GM13977 (cell line): Measurements from ENCODE around the gene DACH1.

ENCODE experiments used
- DNase-seq: peaks from one replicate; pipeline ENCODE4 v3.0.0; 2012; ENCODE audit warnings: low spot score
- in situ Hi-C: fragments of 300-500 bp; cut with MboI; formaldehyde crosslinking; loops from one replicate; pipeline ENCODE4 v1.12.0; 2022; ENCODE audit warnings: low sequenced_read_pairs, low pct_unique_long_range_greater_than_20kb, mixed read lengths, inconsistent platforms; ENCODE audit not compliant: unreplicated experiment
- TF ChIP-seq, protein P1 (sequence below): IDR thresholded peaks from 2 replicates; pipeline ENCODE4 v1.5.1; 2012; ENCODE audit warnings: mild to moderate bottlenecking, control low read depth; ENCODE audit not compliant: insufficient read depth; ENCODE audit errors: extremely low read depth, missing control alignments

Gene DACH1

DNA sequence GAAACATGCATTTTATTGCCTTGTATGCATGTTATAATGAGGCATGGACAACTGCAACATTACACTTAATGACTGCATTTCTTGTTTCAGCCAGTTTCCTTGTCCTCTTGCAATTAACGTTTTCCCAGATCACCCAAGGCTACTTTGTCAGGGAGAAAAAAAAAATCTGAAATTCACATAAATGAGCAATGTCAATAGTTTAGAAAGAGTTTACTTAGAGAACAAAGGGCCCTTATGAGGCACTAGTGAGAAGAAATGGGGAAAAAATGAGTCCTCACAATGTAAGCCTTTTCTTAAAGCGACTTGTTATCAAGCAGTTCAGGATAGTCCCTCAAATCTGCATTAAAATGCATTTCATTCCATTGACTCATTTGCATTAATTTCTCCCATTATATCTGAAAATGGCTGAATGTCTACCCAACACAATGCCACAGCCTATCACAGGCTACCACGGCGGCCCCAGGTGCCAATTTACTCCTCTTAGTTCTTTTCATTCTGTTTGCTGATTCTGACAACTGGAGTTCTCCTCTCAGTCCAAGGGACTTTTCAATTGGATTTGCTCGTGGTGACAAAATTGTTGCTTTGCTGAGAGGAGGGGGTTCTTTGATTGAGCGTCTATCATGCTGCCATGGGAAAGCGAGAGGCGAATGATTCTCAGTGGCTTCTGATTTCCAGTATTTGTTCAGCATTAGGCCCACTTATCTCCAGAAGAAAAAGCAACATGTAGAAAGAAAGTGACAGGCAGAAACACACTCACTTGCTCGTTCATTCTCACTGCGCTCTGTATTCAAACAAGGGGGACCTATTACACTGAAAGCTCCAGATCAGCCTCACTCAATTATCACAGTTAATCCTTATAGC lies 107.1 kb downstream of the DACH1 start:
- TF ChIP-seq, protein P1, sequence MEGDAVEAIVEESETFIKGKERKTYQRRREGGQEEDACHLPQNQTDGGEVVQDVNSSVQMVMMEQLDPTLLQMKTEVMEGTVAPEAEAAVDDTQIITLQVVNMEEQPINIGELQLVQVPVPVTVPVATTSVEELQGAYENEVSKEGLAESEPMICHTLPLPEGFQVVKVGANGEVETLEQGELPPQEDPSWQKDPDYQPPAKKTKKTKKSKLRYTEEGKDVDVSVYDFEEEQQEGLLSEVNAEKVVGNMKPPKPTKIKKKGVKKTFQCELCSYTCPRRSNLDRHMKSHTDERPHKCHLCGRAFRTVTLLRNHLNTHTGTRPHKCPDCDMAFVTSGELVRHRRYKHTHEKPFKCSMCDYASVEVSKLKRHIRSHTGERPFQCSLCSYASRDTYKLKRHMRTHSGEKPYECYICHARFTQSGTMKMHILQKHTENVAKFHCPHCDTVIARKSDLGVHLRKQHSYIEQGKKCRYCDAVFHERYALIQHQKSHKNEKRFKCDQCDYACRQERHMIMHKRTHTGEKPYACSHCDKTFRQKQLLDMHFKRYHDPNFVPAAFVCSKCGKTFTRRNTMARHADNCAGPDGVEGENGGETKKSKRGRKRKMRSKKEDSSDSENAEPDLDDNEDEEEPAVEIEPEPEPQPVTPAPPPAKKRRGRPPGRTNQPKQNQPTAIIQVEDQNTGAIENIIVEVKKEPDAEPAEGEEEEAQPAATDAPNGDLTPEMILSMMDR, result no peak
- no peak for DNase-seq
- in situ Hi-C loops, result no loop called here

DNA sequence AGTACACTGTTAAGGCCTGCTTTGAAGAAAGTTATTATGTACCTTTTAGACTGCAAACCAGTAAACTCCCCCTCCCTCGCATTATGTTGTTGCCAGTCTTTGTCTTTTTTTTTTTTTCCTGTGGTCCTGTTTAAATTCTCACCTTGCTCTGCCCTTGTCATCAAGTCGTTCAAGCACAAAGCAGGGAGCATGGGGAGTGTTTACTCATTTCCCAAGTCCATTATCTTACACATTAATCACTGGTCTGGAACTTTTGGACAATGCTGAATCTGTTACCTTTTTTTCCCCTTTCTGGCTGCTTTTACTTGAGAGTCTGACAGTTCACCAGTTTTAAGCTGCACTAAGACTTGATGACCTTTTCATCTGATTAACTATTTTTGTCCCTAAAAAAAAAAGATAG lies 108.2 kb downstream of the DACH1 start:
- TF ChIP-seq, protein P1, result no peak
- no peak for DNase-seq
- in situ Hi-C loops, result no loop called here

DNA sequence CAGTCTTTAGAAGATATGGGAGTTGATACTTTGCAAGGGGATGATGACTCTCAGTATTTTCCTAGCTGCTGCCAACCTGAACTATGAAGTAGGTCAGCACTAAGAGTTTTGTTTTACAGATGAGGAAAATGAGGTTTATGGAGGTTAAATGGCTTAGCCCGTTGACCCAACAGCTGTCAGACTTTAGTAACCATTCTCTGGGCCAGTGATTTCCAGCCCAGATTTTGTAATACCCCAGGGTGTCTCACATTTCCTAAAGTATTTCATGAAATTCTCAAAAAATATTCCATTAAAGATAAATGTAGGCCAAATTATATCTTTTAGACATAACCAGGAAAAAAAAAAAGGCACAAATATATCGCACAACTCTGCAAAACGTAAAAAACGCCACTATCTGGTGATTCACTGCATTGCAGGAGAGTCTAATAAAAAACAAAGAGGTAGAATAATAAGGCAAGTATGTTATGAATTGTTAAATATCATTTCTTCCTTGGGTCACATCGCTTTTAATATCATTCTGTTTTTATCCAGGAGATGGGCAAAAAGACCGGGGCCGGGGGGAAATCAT lies 112.5 kb downstream of the DACH1 start:
- no peak for DNase-seq
- in situ Hi-C loops, result no loop called here
- TF ChIP-seq, protein P1, result no peak

DNA sequence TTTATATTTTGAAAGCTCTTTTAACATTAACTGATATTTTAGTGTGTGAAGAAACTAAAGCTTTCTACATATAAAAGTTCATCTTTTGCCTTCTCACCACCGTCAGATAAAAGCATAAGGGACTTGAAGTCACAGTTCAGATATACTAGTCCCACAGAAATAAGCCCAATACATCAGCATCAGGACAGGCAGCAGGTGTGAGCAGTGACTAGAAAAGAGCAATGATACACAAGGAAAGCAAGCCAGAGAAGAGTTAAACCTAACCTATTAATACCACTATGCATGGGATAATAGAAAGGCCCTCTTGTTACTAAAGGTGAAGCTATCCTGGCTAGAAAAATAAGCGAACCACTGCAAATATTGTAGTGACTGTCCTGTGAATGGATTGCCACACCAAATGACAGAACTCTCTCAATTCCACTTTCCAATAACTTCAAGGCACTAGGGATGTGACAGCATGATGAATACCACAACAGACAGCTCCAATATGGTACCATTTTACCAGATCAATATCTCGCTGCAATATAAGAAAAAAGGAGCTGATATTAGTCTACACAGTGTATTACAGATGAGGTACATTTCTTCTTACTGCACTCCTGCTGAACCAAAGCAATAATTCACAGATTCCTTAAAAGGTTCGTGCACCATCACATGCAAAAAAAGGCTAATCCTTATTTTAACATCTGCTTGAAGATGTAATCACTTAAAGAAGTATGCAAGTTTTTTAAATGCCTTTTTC lies 114.1 kb downstream of the DACH1 start:
- no peak for DNase-seq
- TF ChIP-seq, protein P1, result no peak
- in situ Hi-C loops, result no loop called here

DNA sequence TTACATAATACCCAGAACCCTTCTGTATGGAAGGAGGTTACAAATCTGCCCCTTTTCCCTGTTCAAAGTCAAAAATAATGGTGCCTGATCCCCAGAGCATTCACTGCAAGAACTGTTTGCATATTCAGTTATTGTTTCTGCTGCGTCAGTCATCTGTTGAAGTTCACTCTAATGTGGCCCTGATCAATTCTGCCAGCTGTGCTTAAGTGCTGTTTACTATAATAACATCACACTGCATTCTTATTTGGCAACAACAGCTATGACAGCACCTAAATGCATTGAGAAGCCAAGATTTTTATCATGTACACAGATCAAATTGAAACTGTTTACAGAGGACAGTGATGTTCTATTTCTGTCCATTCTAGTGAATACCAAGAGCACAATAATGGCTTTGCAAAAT lies 115.9 kb downstream of the DACH1 start:
- no peak for DNase-seq
- TF ChIP-seq, protein P1, result no peak
- in situ Hi-C loops, result no loop called here

DNA sequence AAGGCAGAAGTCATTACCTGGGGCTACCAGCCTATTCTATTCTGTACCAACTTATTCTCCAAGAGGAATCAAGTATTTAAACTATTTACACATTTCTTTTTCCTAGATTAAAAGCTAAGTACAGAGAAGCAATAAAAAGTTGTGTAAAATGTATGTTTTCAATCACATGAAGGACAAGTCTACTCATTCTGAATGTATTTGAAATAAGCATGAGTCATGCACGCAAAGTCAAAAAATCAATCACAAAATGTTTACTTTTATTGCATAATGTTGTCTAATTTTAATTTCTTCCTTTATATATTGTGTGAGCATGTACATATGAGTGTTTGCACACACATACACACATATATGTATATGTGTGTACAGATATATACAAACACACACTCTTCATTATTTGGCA lies 136.7 kb downstream of the DACH1 start:
- in situ Hi-C loops, result no loop called here
- TF ChIP-seq, protein P1, result no peak
- no peak for DNase-seq
